Measurements from ENCODE around the gene SLC35F1.

SLC35F1 gene

DNA sequence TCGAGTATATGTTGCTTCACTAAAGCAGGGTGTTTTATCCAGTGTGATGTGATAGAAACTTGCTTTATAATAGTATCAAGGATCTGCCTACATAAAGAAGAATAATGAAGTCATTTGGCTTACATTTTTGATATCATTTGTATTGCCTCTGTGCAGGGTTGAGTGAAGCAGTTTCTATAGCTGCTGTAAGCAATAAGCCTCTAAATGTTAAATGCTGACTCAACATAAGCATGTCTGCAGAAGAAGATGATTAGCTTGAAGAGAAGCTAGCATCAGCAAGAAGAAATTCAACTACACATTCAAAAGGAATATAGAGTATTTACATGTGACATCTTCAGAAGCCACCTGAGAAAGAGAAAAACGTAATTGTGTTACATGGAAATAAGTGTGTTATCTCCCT, 17.6 kb downstream of the SLC35F1 start:
- Histone ChIP-seq H3K4me1 (ENCODE audit: control extremely low read depth in 1 of 4, control insufficient read depth in 4 of 4, insufficient read depth in 4 of 4, low read length in 3 of 4) (peaks cover 0 to 5% (median 2%) of the 10 kb centered on the region in 4 experiments), H3K36me3 (ENCODE audit: control insufficient read depth in 4 of 4, insufficient read depth in 4 of 4, low read length in 3 of 4) (no peaks in the 10 kb centered on the region), H3K27ac (ENCODE audit: insufficient read depth in 1 of 2, low read depth in 1 of 2, low read length in 2 of 2, poor library complexity in 1 of 2, severe bottlenecking in 2 of 2) (no peak overlapping the region), H3K27me3 (replicated peaks in 2 of 5; ENCODE audit: control insufficient read depth in 4 of 5, insufficient read depth in 5 of 5, low read length in 4 of 5) (peaks cover 9 to 25% (median 11%) of the 10 kb centered on the region in 5 experiments), H3K9me3 (ENCODE audit: control extremely low read depth in 1 of 5, control insufficient read depth in 4 of 5, insufficient read depth in 2 of 5, low read depth in 1 of 5, low read length in 4 of 5) (peaks cover 0 to 10% (median 8%) of the 10 kb centered on the region in 5 experiments), H3K4me3 (ENCODE audit: control insufficient read depth in 1 of 7, extremely low read depth in 1 of 7, insufficient read depth in 4 of 7, low read depth in 2 of 7, low read length in 6 of 7) (no peak overlapping the region)
- DNase-seq, result no peak
- ChIA-PET POLR2A (no interaction called here), CTCF (no interaction called here)
- WGBS (ENCODE audit: insufficient coverage), result no CpG with 5 or more reads among the region's 2 CpGs

DNA sequence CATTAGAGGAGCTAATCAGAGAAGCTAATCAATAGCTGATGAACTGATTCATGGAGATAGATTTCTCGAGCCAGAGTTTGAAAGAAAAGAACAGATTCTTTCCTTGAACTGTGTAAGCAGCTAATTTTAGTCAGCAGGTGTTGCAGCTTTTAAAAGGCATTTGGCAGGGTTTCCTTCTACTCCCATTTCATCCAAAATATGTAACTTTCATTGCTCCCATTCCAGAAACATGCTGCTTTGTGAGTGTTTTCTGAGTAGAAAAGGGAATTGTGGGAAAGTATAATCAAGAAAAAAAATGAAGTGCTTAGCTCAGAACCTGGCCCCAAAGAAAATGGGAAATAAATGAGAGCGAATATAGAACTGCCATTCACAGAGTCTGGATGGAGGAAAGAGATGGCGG, 20.8 kb downstream of the SLC35F1 start:
- ChIA-PET POLR2A (interaction anchor here (0.7 kb wide), 1 partner anchor 169 kb away, joined by 3 read pairs; no protein-coding TSS in a partner anchor), CTCF (no interaction called here)
- WGBS (ENCODE audit: insufficient coverage), result 89% methylated on average over 3 of the region's 3 CpGs
- DNase-seq, result no peak
- Histone ChIP-seq H3K27ac (ENCODE audit: insufficient read depth in 1 of 2, low read depth in 1 of 2, low read length in 2 of 2, poor library complexity in 1 of 2, severe bottlenecking in 2 of 2) (no peak overlapping the region), H3K4me1 (ENCODE audit: control extremely low read depth in 1 of 4, control insufficient read depth in 4 of 4, insufficient read depth in 4 of 4, low read length in 3 of 4) (no peaks in the 10 kb centered on the region), H3K4me3 (ENCODE audit: control insufficient read depth in 1 of 7, extremely low read depth in 1 of 7, insufficient read depth in 4 of 7, low read depth in 2 of 7, low read length in 6 of 7) (no peak overlapping the region), H3K9me3 (ENCODE audit: control extremely low read depth in 1 of 5, control insufficient read depth in 4 of 5, insufficient read depth in 2 of 5, low read depth in 1 of 5, low read length in 4 of 5) (peaks cover 0 to 13% (median 8%) of the 10 kb centered on the region in 5 experiments), H3K27me3 (replicated peaks in 2 of 5; ENCODE audit: control insufficient read depth in 4 of 5, insufficient read depth in 5 of 5, low read length in 4 of 5) (peaks cover 0 to 2% (median 0%) of the 10 kb centered on the region in 5 experiments), H3K36me3 (ENCODE audit: control insufficient read depth in 4 of 4, insufficient read depth in 4 of 4, low read length in 3 of 4) (no peaks in the 10 kb centered on the region)

DNA sequence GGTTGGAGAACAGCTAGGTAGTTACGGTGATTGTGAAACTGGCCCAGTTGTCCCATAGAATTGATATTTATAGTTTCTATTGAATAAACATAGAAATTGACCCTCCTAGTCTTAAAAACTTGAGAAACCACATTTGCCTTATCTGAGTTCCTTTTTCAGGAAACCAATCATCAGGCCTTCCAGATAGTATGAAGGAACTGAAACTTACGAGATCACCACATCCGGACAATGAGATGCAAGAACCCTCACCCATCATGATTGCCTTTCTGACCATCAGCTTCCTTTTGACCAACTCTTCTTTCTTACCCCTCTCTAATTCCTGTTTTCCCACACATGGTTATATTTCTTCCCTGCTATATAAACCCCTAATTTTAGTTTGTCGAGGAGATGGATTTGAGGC, 21.8 kb downstream of the SLC35F1 start:
- DNase-seq, result no peak
- Histone ChIP-seq H3K36me3 (ENCODE audit: control insufficient read depth in 4 of 4, insufficient read depth in 4 of 4, low read length in 3 of 4) (no peaks in the 10 kb centered on the region), H3K27ac (ENCODE audit: insufficient read depth in 1 of 2, low read depth in 1 of 2, low read length in 2 of 2, poor library complexity in 1 of 2, severe bottlenecking in 2 of 2) (no peak overlapping the region), H3K27me3 (replicated peaks in 2 of 5; ENCODE audit: control insufficient read depth in 4 of 5, insufficient read depth in 5 of 5, low read length in 4 of 5) (peaks cover 0 to 2% (median 0%) of the 10 kb centered on the region in 5 experiments), H3K4me3 (ENCODE audit: control insufficient read depth in 1 of 7, extremely low read depth in 1 of 7, insufficient read depth in 4 of 7, low read depth in 2 of 7, low read length in 6 of 7) (no peak overlapping the region), H3K9me3 (ENCODE audit: control extremely low read depth in 1 of 5, control insufficient read depth in 4 of 5, insufficient read depth in 2 of 5, low read depth in 1 of 5, low read length in 4 of 5) (peaks cover 0 to 13% (median 8%) of the 10 kb centered on the region in 5 experiments), H3K4me1 (ENCODE audit: control extremely low read depth in 1 of 4, control insufficient read depth in 4 of 4, insufficient read depth in 4 of 4, low read length in 3 of 4) (no peaks in the 10 kb centered on the region)
- ChIA-PET CTCF (interaction anchor here (0.9 kb wide), 1 partner anchor 46 kb away, joined by 3 read pairs; no protein-coding TSS in a partner anchor), POLR2A (no interaction called here)
- WGBS (ENCODE audit: insufficient coverage), result 60% methylated on average over 2 of the region's 4 CpGs

DNA sequence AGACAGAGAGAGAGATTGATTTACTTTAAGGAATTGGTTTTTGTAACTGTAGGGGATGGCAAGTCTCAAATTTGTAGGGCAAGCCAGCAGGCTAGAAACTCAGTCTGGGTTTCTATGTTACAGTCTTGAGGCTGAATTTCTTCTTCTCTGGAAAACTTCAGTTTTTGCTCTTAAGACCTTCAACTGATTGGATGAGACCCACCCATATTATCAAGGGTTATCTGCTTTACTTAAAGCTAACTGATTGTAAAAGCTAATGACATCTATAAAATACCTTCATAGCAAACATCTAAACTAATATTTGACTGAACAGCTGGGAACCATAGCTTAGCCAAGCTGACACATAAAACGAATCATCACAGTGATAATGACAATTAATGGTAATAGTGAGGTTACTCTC, 22.4 kb downstream of the SLC35F1 start:
- WGBS (ENCODE audit: insufficient coverage), result no CpG with 5 or more reads among the region's 1 CpG
- Histone ChIP-seq H3K36me3 (ENCODE audit: control insufficient read depth in 4 of 4, insufficient read depth in 4 of 4, low read length in 3 of 4) (no peaks in the 10 kb centered on the region), H3K4me3 (ENCODE audit: control insufficient read depth in 1 of 7, extremely low read depth in 1 of 7, insufficient read depth in 4 of 7, low read depth in 2 of 7, low read length in 6 of 7) (no peak overlapping the region), H3K4me1 (ENCODE audit: control extremely low read depth in 1 of 4, control insufficient read depth in 4 of 4, insufficient read depth in 4 of 4, low read length in 3 of 4) (no peaks in the 10 kb centered on the region), H3K27me3 (replicated peaks in 2 of 5; ENCODE audit: control insufficient read depth in 4 of 5, insufficient read depth in 5 of 5, low read length in 4 of 5) (peaks cover 0 to 2% (median 0%) of the 10 kb centered on the region in 5 experiments), H3K9me3 (ENCODE audit: control extremely low read depth in 1 of 5, control insufficient read depth in 4 of 5, insufficient read depth in 2 of 5, low read depth in 1 of 5, low read length in 4 of 5) (peaks cover 0 to 13% (median 8%) of the 10 kb centered on the region in 5 experiments), H3K27ac (ENCODE audit: insufficient read depth in 1 of 2, low read depth in 1 of 2, low read length in 2 of 2, poor library complexity in 1 of 2, severe bottlenecking in 2 of 2) (no peak overlapping the region)
- ChIA-PET POLR2A (no interaction called here), CTCF (no interaction called here)
- no peak for DNase-seq

DNA sequence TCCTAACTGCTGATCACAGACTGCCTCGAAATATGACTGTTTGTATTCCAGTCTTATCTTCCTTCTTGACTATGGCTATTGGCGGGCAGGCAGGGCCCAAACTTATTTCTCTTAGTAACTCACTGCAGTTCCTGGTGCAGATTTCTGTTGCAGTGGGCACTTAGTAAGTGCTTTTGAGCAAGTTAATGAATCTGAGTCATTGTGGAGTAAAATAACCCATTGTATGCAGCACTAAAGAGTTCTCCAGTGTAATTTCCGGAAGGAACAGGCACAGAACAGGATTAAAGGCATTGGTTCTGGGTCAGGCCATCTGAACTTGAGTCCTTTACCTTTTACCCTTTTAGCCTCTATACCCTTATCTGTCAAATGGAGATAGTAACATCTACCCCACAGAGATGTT, 23.6 kb downstream of the SLC35F1 start:
- Histone ChIP-seq H3K36me3 (ENCODE audit: control insufficient read depth in 4 of 4, insufficient read depth in 4 of 4, low read length in 3 of 4) (no peaks in the 10 kb centered on the region), H3K27me3 (replicated peaks in 2 of 5; ENCODE audit: control insufficient read depth in 4 of 5, insufficient read depth in 5 of 5, low read length in 4 of 5) (no peaks in the 10 kb centered on the region), H3K27ac (ENCODE audit: insufficient read depth in 1 of 2, low read depth in 1 of 2, low read length in 2 of 2, poor library complexity in 1 of 2, severe bottlenecking in 2 of 2) (no peak overlapping the region), H3K4me1 (ENCODE audit: control extremely low read depth in 1 of 4, control insufficient read depth in 4 of 4, insufficient read depth in 4 of 4, low read length in 3 of 4) (no peaks in the 10 kb centered on the region), H3K9me3 (ENCODE audit: control extremely low read depth in 1 of 5, control insufficient read depth in 4 of 5, insufficient read depth in 2 of 5, low read depth in 1 of 5, low read length in 4 of 5) (peaks cover 0 to 13% (median 8%) of the 10 kb centered on the region in 5 experiments), H3K4me3 (ENCODE audit: control insufficient read depth in 1 of 7, extremely low read depth in 1 of 7, insufficient read depth in 4 of 7, low read depth in 2 of 7, low read length in 6 of 7) (no peak overlapping the region)
- 83% methylated on average over 2 of the region's 3 CpGs for WGBS (ENCODE audit: insufficient coverage)
- no peak for DNase-seq
- ChIA-PET POLR2A (interaction anchor here (0.6 kb wide), 1 partner anchor 1144 kb away, joined by 3 read pairs; no protein-coding TSS in a partner anchor), CTCF (no interaction called here)

DNA sequence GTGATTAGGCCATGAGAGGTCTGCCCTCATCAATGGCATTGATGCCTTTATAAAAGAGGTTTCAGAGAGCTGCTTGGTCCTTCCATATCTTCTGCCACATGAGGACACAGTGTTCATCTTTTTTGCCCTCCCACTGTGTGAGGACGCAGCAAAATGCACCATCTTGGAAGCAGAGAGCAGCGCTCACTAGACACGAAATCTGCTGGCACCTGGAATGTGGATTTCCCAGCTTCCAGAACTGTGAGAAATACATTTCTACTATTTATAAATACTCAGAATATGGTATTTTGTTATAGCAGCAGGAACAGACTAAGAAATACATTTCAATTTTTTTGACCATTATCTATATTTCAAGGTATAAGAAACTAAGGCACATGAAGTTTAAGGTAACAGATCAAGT, 24.9 kb downstream of the SLC35F1 start:
- Histone ChIP-seq H3K4me1 (ENCODE audit: control extremely low read depth in 1 of 4, control insufficient read depth in 4 of 4, insufficient read depth in 4 of 4, low read length in 3 of 4) (no peaks in the 10 kb centered on the region), H3K9me3 (ENCODE audit: control extremely low read depth in 1 of 5, control insufficient read depth in 4 of 5, insufficient read depth in 2 of 5, low read depth in 1 of 5, low read length in 4 of 5) (peaks cover 0 to 13% (median 8%) of the 10 kb centered on the region in 5 experiments), H3K27me3 (replicated peaks in 2 of 5; ENCODE audit: control insufficient read depth in 4 of 5, insufficient read depth in 5 of 5, low read length in 4 of 5) (no peaks in the 10 kb centered on the region), H3K4me3 (ENCODE audit: control insufficient read depth in 1 of 7, extremely low read depth in 1 of 7, insufficient read depth in 4 of 7, low read depth in 2 of 7, low read length in 6 of 7) (no peak overlapping the region), H3K36me3 (ENCODE audit: control insufficient read depth in 4 of 4, insufficient read depth in 4 of 4, low read length in 3 of 4) (no peaks in the 10 kb centered on the region), H3K27ac (ENCODE audit: insufficient read depth in 1 of 2, low read depth in 1 of 2, low read length in 2 of 2, poor library complexity in 1 of 2, severe bottlenecking in 2 of 2) (no peak overlapping the region)
- 100% methylated on average over 1 of the region's 3 CpGs for WGBS (ENCODE audit: insufficient coverage)
- ChIA-PET POLR2A (no interaction called here), CTCF (no interaction called here)
- no peak for DNase-seq

DNA sequence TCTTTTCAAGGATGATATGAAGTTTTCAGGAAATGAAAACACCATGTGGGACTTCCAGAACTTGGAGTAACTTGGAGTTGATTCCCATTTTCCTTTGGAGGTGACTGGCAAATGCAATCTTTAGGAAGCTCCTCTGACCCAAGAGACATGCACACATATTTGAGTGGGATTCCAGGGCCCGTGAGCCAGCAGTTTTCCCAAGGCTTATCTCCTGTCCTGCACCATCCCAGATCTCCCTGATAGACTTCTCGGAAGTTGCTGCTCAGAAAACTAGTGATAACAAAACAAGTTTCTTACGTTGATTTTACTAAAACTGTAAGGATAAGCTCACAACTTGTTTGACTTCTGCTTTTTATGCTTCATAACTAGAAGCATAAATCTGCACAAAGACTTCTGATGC, 25.6 kb downstream of the SLC35F1 start:
- Histone ChIP-seq H3K27me3 (replicated peaks in 2 of 5; ENCODE audit: control insufficient read depth in 4 of 5, insufficient read depth in 5 of 5, low read length in 4 of 5) (no peaks in the 10 kb centered on the region), H3K9me3 (ENCODE audit: control extremely low read depth in 1 of 5, control insufficient read depth in 4 of 5, insufficient read depth in 2 of 5, low read depth in 1 of 5, low read length in 4 of 5) (peaks cover 0 to 13% (median 4%) of the 10 kb centered on the region in 5 experiments), H3K27ac (ENCODE audit: insufficient read depth in 1 of 2, low read depth in 1 of 2, low read length in 2 of 2, poor library complexity in 1 of 2, severe bottlenecking in 2 of 2) (no peak overlapping the region), H3K36me3 (ENCODE audit: control insufficient read depth in 4 of 4, insufficient read depth in 4 of 4, low read length in 3 of 4) (no peaks in the 10 kb centered on the region), H3K4me1 (ENCODE audit: control extremely low read depth in 1 of 4, control insufficient read depth in 4 of 4, insufficient read depth in 4 of 4, low read length in 3 of 4) (no peaks in the 10 kb centered on the region), H3K4me3 (ENCODE audit: control insufficient read depth in 1 of 7, extremely low read depth in 1 of 7, insufficient read depth in 4 of 7, low read depth in 2 of 7, low read length in 6 of 7) (no peak overlapping the region)
- POLR2A ChIA-PET, result no interaction called here
- WGBS (ENCODE audit: insufficient coverage), result 63% methylated on average over 3 of the region's 3 CpGs
- no peak for DNase-seq
- CTCF ChIA-PET, result no interaction called here

Data from common myeloid progenitor, CD34-positive (primary cell).